GM11168 (cell line): ENCODE results near the gene DHRS7B.

Experiments
- in situ Hi-C: fragments of 300-500 bp; cut with MboI; formaldehyde crosslinking; loops from one replicate; pipeline ENCODE4 v1.12.0; 2022; ENCODE audit warnings: low sequenced_read_pairs; ENCODE audit not compliant: unreplicated experiment

DHRS7B gene

GRCh38 chr17:21200590-21201297 is 74.0 kb downstream of the DHRS7B start:
- in situ Hi-C loops: no loop called here

DNA sequence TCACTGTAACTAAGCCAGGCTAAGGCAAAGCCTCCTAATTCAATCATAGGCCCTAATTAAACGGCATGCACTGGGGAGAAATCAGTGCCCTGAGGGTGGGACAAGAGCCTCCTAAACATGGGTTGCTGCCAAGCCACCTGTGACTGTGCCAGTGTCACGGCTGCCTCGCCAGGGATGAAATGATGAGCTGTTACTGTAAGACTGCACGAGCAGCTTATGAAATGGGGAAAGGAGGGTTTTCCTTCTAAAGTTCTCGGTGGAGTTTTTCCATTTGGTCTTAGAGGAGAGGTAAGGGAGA is 74.5 kb downstream of the DHRS7B start:
- in situ Hi-C loops: no loop called here

- in situ Hi-C loops: no loop called here
Measured at GRCh38 chr17:21201874-21202273, 75.1 kb downstream of the DHRS7B start.

- in situ Hi-C loops: no loop called here
Measured at GRCh38 chr17:21202512-21202911, 75.7 kb downstream of the DHRS7B start.

- in situ Hi-C loops: no loop called here
Measured at GRCh38 chr17:21204935-21205334, 78.2 kb downstream of the DHRS7B start.

DNA sequence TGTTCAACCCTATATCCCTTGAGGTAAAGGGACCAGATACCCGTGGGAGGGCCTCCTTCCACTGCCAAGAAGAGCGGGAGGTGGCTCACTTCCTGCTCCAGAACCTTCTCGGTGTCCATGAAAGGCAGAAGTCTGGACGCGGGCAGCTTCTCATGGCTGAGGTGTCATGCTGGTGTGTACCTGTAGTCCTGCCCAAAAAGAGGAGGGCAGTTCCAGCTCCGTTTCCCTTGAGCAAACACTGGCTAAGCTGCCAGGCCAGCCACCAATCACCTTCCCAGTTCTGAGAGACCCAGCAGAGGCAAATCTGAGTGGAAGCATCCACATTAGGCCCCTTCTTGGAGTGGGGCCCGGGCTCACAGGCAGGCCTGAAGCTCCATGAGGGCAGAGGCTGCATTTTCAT is 81.6 kb downstream of the DHRS7B start:
- in situ Hi-C loops: no loop called here

GRCh38 chr17:21209511-21210175 is 82.9 kb downstream of the DHRS7B start:
- in situ Hi-C loops: no loop called here

DNA sequence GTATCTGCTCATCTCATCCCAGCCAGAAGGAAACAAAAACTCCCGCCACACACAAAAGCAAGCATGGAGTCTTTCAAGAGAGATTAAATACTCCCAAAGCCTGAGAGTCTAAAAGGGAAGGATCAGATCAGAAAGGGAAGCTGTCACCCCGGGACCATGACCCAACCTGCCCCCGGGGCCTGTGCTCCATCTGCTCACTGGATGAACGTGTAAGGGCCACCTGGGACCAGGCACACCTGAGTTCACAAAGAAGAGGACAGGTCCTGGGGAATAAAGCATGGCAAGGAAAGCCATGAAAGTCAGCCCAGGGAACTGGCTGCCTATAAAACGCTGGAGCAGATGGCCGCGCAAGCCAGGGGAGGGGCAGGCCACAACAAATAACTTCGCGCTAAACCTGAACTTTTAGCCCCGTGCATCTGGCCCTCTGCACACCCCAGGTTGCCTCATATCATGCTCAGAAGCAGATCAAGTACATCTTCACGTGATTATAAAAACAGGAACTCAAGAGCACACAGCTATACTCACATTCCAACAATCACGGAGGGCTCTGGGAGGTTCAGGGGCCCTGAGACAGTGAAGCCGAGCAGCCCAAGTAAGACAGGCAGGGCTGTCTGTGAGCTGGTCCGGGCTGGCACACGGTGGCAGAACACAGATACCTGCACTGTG is 83.8 kb downstream of the DHRS7B start:
- in situ Hi-C loops: no loop called here

- in situ Hi-C loops: no loop called here
Measured at GRCh38 chr17:21211825-21212479, 85.2 kb downstream of the DHRS7B start.

- in situ Hi-C loops: no loop called here
Measured at GRCh38 chr17:21212826-21213637, 86.3 kb downstream of the DHRS7B start.

GRCh38 chr17:21213638-21214014 is 86.9 kb downstream of the DHRS7B start:
- in situ Hi-C loops: no loop called here

DNA sequence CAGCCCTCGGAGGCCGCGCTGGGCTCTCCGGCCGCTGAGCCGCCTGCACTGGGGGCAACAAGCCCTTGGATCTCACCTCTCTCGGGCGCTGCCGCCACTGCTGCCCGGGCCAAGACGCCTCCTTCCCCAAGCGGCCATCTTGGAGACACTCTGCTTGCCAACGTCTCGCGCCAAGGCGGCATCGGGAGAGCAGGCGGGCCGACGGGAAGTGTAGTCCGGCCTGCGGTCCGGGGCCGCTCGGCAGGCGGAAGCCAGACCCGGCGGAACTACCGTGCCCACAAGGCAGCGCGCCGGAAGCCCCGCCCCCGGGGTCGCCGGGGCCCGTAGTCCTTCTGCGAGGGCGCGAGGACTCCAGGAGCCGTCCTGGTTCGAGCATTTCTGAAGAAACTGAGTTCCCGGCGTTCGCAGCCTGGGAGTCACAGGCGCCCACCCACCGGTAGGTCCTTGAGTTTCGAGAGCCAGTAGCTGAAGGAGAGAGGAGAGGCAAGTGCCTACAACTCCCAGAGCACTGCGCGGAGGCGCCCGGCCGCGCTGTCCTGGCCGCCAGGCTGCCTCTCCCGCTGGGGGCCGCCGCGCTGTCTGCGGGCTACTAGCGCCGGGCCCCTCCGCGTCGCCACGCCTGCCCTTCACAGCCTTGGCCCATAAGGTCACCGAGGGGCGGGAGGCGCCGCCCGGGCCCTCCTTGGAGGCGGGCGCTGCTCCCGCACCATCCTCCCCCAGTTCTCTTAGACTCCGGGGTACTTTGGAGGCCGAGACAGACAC is 87.4 kb downstream of the DHRS7B start, which contains the start of gene TMEM11:
Gene TMEM11, minus strand, starts transcription at position 147 of the 762 bp plus-strand sequence. Its CDS starts 9 bp downstream, at position 138.
- in situ Hi-C loops: no loop called here

DNA sequence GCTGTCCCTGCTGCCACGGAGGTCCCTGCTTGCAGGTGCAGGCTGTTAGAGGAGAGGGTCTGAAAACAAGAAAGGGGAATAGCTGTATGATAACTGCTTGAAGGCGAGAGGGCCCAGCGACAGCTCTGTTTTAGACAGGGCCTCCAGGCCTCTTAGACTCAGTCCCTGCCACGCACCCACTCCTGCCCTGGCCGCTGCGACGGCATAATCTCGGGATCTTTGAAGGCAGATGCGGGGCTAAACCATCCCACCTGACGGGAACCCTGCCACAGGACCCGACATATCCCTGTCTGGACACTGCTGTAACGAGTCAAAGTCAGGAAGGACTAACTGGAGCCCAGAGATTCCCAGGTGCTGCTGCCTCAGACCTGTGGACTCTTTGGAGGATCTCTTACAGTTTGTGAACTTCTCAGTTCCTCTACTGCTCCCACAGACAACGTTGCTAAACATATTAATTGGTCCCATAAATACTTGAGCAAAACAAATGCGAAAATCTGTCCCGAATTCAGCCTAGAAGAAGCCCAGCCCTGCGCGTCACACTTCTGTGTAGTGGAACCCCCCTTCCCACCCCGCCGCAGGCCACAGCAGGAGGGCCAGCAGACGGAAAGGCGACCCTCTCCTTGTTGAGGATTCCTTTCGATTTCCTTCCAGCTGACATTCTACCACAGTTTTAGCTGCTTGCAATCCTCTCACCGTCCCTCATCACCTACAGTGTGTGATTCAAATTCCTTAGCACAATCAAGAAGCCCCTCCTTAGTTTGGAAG is 88.2 kb downstream of the DHRS7B start:
- in situ Hi-C loops: no loop called here

GRCh38 chr17:21215935-21216334 is 89.2 kb downstream of the DHRS7B start:
- in situ Hi-C loops: no loop called here

GRCh38 chr17:21217346-21217745 is 90.6 kb downstream of the DHRS7B start:
- in situ Hi-C loops: no loop called here

- in situ Hi-C loops: no loop called here
Measured at GRCh38 chr17:21218101-21218500, 91.3 kb downstream of the DHRS7B start.

GRCh38 chr17:21218831-21219380 is 92.1 kb downstream of the DHRS7B start:
- in situ Hi-C loops: no loop called here

- in situ Hi-C loops: no loop called here
Measured at GRCh38 chr17:21223086-21223485, 96.3 kb downstream of the DHRS7B start.
